ENCODE results near the gene BCAS3.
A peak's percentile ranks its signal among the peaks of the same experiment; 100 is the strongest.
"Not testable (repeated sequence)": the region's sequence is repeated elsewhere in the genome, so short reads cannot be mapped to it uniquely, and the experiment has no call there.

The BCAS3 gene

DNA sequence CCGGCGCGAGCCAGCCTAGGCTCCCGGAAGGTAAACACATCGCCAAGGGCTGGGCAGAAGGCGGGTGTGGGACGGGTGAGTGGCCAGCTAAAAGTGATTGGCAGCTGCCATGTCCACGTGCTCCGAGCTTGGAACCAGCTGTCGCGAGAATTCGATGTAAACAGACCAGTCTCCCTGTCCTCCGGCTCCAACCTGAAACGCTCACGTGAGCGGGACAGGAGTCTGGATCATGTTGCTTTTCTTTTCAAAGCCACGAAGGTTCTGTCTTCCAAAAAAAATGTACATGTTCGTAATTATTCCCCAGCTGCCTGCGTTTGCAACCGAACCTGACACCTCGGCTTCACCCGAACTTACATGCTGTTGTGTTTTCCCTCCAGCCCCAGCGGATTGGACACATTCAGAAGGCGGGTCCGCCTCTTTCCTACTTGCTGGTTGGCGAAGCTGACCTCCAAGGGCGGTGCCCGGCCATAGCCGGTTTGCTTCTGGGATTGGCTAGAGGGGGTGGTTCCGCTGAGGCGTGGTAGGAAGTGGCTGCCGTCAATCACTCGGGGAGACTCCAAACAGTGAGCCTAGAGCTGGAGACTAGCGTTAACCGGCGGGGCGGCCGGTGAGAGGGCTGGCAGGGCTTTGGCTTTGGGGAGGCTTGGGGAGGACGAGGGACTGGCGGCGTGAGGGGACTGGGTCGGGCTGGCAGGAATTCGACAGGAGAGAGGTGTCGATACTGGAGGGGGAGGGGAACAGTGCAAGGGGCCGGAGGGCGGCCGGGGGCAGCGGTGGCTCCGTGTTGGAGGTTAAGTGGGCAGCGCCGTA lies at the start of gene BCAS3:
Gene BCAS3 (plus strand): TSS at position 544 of the 810 bp plus-strand sequence.
- DNase-seq = peak; percentile 99

DNA sequence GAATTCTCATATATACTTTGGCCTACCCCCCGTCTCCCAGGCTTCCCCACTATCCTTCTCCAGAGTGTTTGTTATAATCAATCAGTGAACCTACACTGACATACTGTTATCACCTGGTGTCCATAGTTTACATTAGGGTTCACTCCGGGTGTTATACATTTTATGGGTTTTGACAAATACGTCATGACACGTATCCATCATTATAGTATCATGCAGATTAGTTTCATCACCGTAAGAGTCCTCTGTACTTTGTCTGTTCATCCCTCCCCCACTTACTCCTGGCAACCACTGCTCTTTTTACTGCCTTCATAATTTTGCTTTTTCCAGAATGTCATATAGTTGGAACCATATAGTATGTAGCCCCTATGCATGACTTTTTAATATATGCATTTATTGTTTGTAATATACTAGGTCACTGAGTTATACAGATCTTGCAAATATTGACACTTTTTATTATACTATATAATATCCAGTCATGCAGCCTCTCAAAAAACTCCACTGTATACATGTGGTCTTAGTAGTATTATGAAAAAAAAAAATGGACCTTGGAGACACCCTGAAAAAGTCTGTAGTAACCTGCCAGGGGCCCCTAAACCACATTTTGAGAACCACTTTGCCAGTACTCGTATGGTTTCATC lies 49.3 kb upstream of the BCAS3 start:
- no peak for DNase-seq

DNA sequence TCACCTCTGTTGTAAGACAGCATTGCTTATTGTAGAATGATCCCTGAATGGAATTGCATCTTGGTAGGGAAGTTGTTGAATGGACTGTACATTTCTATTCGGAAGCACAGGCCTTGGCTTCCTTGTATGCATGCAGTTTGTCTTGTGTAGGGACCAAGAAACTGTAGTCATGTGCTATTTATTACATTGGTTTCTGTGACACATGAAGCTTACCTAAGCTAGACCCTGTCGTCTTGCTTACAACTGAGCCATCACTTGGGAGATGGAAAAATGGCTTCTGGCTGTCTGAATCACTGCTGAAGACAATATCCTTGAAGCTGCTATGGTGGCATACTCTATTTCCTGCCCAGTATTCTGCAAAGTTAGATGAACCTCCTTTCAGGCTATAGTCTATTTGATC lies 48.5 kb upstream of the BCAS3 start:
- no peak for DNase-seq

DNA sequence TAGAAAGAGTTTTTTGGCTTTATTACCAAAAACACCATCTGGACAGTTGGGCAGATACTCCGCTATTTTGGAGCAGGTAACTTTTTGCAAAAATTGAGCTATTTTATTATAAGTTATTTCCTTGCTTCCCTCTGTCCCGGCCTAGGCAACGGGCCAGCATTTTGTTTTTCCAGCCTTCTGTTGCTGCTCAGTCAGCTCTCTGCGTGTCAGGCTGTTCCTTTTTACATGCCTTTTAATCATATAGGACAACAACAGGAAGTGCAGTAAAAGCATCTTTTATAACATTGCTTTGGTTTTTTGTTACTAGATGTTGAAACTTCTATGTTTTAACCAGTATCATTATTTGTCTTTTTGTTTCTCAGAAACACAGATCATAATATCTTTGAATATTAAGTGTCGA lies 47.3 kb upstream of the BCAS3 start:
- DNase-seq = no peak

DNA sequence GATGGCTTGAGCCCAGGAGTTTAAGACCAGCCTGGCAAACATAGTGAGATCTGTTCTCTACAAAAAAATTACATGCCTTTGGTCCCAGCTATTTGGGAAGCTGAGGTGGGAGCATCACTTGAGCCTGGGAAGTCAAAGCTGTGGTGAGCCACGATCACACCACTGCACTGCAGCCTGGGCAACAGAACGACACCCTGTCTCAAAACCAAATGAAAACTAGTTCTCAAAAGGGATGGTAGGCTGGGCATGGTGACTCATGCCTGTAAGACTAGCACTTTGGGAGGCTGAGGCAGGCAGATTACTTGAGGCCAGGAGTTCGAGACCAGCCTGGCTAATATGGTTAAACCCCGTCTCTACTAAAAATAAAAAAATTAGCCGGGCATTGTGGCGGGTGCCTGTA lies 46.5 kb upstream of the BCAS3 start:
- DNase-seq = no peak

DNA sequence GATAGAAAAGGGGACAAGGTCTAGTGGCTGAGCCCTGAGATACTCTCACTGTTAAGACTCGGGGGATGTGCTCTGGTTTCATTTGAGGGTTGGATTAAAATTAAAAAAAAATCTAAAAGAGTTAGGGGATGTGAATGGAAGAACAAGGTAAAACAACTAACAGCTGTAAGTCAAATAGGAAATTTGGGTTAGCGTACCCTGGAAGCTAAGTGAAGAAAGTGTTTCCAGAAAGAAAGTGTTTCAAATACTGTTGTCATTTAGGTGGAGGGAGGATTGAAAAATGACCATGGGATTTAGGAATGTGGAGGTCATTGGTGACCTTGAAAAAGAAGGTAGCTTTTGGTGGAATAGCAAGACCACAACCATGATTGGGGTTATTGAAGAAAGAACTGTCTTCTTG lies 40.0 kb upstream of the BCAS3 start:
- no peak for DNase-seq

DNA sequence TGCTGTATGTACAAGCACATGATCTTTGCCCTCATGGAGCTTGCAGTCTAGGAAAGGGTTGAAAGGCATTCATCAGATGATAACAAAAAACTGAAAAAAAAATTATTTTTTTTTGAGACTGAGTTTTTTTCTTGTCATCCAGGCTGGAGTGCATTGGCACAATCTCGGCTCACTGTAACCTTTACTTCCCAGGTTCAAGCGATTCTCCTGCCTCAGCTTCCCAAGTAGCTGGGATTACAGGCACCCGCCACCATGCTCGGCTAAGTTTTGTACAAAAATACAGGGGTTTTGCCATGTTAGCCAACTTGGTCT lies 38.7 kb upstream of the BCAS3 start:
- no peak for DNase-seq

DNA sequence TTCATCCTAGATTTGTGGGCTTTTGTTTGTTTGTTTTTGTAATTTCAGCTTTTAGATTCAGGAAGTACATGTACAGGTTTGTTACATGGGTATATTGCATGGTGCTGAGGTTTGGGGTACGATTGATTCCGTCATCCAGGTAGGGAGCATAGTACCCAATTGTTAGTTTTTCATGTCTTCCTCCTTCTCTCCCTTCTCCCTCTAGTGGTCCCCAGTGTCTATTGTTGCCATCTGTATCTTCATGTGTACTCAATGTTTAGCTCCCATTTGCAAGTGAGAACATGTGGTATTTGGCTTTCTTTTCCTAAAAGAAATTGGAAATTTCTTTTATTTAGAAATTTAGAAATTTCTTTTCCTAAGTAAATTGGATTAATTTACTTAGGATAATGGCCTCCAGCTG lies 37.1 kb upstream of the BCAS3 start:
- DNase-seq = no peak

DNA sequence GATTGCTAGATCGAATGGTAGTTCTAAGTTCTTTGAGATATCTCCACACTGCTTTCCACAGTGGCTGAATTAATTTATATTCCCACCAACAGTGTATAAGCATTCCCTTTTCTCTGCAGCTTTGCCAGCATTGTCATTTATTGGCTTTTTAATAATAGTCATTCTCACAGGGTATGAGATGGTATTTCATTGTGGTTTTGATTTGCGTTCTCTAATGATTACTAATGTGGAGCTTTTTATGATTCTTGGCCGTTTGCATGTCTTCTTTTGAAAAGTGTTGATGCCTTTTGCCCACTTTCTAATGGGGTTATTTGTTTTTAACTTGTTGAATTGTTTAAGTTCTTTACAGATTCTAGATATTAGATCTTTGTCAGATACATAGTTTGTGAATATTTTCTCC lies 36.5 kb upstream of the BCAS3 start:
- DNase-seq = no peak

DNA sequence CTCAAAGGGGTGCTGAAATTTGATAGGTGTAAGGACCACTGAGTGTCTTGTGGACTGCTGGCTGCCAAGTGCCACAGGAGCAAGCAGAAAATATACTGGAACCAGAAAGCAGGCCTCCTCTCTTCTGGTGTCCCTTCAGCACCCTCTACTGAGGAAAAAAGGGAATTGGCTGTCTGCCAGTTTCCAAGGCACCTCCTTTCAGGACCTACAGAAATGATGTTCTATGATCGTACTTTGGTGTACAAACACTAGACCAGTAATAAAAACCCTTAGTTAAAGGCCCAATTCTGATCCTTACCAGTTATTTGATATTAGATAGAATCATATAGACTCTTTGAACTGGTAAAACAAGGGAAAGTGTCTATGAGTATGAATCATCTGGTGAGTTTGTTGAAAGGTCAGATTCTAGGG lies 35.8 kb upstream of the BCAS3 start:
- peak; percentile 53 for DNase-seq

DNA sequence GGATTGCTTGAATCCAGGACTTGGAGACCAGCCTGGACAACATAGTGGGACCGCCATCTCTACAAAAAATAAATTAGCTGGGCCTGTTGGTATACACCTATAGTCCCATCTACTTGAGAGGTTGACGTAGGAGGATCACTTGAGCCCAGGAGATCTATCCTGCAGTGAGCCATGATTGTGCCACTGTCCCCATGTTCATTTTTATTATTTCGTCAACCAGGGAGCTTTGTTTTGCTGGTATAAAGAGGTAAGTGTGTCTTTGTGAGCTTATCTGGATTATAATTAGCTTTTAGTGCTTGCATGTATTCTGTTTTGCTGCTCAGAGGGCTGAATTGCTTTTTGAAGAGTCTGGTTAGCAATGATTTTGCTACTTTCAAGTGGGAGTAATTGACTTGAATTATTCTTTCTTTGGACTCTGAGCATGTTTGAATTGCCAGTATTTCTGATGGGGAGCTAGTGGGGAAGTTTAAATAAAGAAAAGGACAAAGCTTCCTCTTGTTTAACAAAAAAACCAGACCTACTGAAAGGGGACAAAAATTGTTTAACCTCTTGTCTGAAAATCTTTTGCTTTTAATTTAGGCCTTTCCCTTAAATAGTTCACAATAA lies 31.6 kb upstream of the BCAS3 start:
- no peak for DNase-seq

DNA sequence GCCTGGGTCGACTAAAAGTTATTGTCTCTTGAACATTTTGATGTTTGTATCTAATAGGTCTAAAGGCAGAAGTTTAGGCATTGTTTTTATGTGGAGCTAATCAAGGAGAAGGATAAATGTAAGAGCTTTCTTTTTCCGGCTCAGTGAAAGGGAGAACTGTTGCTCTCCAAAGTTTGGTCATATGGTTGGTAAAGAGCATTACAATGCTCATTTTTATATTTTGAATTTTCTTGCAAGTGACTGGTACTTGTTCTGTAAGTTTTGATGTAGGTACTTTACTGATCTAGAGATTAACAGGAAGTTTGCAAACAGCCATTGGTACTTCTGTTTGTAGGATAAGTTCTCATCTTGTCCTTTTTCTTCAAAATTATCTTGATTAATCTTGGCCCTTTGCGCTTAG lies 30.9 kb upstream of the BCAS3 start:
- no peak for DNase-seq

DNA sequence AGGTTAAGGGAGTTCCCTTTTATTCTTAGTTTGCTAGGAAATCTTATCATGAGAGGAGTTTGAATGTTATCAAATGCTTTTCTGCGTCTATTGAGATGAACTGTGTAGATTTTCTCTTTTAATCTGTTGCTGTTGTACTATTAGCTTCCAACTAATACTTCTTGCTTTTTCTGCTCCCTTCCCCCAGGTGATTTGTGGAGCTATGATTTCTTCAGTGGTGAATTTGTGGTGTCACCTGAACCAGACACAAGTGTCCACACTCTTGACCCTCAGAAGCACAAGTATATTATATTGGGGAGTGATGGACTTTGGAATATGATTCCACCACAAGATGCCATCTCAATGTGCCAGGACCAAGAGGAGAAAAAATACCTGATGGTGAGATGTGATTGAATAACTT lies 29.9 kb upstream of the BCAS3 start:
- DNase-seq = no peak

DNA sequence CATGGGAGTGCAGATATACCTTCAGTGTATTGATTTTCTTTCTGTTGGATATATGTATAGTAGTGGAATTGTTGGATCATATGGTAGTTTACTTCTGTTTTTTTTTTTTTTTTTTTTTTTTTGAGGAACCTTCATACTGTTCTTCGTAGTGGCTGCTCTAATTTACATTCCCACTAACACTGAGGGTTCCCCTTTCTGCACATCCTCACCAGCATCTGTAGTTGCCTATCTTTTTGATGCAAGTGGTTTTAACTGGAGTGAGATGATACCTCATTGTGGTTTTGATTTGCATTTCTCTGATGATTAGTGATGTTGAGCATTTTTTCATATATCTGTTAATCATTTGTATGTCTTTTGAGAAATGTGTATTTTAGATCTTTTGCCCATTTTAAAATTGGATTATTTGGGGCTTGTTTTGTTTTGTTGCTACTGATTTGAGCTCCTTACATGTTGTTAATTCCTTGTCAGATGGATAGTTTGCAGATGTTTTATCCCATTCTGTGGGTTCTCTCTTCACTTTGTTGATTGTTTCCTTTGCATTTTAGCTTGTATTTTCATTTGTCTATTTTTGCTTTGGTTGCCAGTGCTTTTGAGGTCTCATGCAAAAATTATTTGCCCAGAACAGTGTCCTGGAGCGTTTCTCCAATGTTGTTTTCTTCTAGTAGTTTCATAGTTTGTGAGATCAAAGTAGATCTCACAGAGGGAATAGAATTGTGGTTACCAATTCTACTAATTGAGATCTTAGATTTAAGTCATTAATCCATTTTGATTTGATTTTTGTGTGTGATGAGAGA lies 25.0 kb upstream of the BCAS3 start:
- DNase-seq = no peak

DNA sequence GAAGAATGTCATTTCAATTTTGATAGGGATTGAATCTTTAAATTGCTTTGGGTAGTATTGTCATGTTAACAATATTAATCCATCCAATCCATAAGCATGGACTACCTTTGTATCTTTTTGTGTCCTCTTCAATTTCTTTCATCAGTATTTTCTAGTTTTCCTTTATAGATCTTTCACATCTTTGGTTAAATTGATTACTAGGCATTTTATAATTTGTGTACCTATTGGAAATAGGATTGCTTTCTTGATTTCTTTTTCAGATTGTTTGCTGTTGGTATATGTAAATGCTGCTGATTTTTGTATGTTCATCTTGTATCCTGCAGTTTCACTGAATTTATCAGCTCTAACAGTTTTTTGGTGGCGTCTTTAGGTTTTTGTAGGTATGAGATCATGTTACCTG lies 24.1 kb upstream of the BCAS3 start:
- DNase-seq = no peak

DNA sequence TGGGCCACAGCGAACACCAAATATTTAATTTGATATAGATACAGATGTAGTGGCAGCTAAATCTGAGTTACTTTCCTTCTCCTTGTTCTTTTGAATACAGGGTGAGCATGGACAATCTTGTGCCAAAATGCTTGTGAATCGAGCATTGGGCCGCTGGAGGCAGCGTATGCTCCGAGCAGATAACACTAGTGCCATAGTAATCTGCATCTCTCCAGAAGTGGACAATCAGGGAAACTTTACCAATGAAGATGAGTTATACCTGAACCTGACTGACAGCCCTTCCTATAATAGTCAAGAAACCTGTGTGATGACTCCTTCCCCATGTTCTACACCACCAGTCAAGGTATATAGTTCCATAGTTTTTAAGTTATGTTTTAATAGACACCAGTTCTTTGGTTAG lies 21.2 kb upstream of the BCAS3 start:
- DNase-seq = no peak

DNA sequence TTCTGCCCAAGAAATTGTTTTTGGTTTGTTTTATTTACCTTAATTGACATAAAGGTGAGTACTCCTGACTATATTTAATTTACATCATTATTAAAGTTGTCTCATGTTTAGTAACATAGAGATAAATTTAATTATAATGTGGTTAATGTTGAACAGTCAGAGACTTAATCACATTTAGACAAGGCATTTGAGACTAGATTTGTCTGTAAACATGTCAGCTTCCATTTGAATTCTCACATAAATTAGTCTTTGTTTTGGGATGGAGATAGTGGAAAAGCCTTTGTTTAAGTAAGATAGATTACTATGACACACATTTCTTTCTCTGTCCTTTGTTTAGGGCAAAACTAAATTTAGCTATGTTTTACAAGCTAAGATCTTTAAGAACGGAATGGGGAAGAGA lies 18.5 kb upstream of the BCAS3 start:
- DNase-seq = no peak

DNA sequence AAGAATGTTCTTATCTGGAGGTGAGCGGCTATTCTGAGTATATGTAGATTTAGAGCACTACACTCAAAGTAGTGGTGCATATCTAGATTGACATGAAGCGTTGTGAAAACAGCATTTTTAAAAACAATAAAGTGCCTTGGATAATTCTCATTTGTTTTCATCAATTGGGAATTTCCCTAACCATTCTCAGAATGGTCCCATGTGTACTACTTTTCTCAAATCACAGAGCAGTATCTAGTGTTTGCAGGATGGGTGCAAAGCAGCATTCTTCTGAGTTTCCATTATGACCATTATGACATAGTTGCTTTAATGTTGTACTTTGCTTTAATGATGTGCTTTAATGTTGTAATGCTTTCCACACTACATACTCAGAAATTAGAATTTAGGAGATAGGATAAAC lies 16.2 kb upstream of the BCAS3 start:
- no peak for DNase-seq

DNA sequence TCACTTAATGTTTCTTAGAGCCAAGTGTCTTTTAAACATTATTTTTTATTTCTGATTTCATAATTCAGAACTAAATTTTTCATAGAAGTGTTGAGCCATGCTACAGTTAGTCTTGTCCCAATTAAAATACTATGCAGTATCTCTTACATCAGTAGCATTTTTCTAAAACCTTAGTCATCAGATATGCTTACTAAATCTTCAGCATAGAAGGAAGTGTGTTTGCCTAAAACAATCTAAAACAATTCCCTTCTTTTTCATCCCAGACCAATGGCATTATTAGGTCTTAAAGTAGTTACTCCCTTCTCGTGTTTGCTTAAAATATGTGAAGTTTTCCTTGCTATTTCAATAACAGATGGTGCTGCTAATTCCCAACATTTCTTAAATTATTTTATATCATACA lies 13.6 kb upstream of the BCAS3 start:
- DNase-seq = no peak

DNA sequence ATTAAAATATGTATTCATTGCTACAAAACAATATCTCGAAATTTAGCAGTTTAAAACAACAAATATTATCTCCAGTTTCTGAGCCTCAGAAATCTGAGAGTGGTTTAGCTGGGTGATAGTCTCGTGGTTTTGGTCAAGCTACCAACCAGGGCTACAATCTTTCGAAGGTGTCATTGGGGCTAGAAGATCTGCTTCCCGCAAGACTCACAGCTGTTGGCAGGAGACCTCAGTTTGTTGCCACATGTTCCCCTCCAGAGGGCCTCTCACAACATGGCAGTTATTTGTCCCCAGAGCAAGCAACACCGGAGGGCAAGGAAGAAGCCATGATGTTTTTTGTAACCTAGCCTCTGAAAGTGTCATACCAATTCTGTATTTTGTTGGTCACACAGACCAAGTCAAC lies 12.0 kb upstream of the BCAS3 start:
- no peak for DNase-seq

DNA sequence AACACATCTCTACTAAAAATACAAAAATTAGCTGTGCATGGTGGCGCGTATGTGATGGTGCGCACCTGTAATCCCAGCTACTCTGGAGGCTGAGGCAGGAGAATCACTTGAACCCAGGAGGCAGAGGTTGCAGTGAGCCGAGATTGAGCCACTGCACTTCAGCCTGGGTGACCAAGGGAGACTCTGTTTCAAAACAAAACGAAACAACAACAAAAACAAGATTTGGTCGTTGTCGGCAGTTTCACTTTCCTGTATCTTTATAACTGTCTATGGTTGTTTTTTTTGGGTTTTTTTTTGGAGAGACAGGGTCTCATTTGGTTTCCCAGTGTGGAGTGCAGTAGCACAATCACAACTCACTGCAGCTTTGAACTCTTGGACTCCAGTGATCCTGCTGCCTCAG lies 8.9 kb upstream of the BCAS3 start:
- DNase-seq = not testable (repeated sequence)

DNA sequence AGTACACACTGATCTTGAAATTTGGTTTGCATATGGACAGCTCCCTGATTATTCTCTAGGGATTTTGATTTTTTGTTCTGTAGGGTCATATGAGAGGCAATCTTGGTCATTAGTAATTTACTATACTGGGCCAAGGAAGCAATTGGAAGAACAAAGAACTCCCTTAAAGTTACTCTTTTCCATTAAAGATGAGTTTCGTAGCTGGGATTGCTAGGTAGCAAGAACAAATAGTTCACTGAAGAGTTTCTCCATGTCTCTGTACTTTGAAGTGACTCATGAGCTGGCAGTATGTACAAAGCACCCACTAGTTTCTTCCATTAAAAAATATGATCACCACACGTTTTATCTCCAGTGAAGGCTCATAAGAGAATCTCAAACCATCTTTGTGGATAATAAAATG lies 6.2 kb upstream of the BCAS3 start:
- DNase-seq = no peak

DNA sequence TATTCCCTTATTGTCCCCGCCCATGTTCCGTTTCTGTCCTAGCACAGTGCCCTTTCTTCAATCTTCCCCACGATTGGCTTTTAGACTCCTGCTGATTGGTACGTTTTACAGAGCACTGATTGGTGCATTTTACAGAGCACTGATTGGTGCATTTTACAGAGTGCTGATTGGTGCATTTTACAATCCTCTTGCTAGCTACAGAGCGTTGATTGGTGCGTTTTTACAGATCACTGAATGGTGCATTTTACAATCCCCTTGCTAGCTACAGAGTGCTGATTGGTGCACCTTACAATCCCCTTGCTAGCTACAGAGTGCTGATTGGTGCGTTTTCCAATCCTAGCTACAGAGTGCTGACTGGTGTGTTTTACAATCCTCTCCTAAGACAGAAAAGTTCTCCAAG lies 3.0 kb upstream of the BCAS3 start:
- DNase-seq = not testable (repeated sequence)

DNA sequence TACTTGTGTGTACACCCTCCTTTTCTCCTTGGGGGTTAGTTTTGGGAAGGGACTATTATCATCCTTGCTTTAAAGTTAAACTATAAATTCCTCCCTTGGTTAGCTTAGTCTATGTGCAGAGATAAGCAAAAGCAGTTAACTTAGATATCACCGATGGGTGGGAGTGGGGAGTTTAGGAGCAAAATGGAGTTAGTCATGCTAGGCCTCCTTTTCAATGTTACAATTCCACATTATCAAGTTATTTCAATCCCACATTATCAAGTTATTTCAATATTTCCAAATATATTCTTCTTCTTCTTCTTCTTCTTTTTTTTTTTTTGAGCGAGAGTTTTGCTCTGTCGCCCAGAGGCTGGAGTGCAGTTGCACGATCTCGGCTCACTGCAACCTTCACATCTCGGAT lies 1.7 kb upstream of the BCAS3 start:
- DNase-seq = no peak
